Measurements from ENCODE around the gene MDGA2. TPM values are rescaled to one million over a fixed set of nuclear protein-coding genes. Genes with fewer than 3 reads are reported as not detected.
A peak's percentile ranks its signal among the peaks of the same experiment; 100 is the strongest.

The MDGA2 gene
- not detected for total RNA-seq
- not detected for polyA plus RNA-seq
- not detected for total RNA-seq

GRCh38 chr14:47675466-47676314, at the start of gene MDGA2:
MDGA2 (minus strand) TSS chr14:47675605.
- intact Hi-C loops (cut with micrococcal nuclease): no loop called here
- no peak within 1 kb of the TSS for H3K27ac Mint-ChIP-seq
- no peaks in the 10 kb centered on the region for H3K9me3 ChIP-seq (ENCODE audit: control insufficient read depth in 2 of 3, low read length in 3 of 3)
- no peak within 1 kb of the TSS for H3K4me3 ChIP-seq (ENCODE audit: low read length)
- H3K36me3 Mint-ChIP-seq: peaks cover 0 to 4% (median 0%) of the 10 kb centered on the region in 5 donors
- H3K27me3 ChIP-seq (ENCODE audit: control insufficient read depth in 2 of 2, insufficient read depth in 2 of 2, low read length in 2 of 2): no peaks in the 10 kb centered on the region
- peak in 1 of 9 donors; percentile 20 for DNase-seq
- no peaks in the 10 kb centered on the region for H3K36me3 ChIP-seq (ENCODE audit: control insufficient read depth in 2 of 3, insufficient read depth in 3 of 3, low read length in 3 of 3)
- peaks cover 0 to 6% (median 4%) of the 10 kb centered on the region in 7 donors for H3K4me1 Mint-ChIP-seq
- ChIA-PET POLR2A (no interaction called here), CTCF (no interaction called here)
- peaks cover 39 to 52% (median 40%) of the 10 kb centered on the region in 5 donors for H3K27me3 Mint-ChIP-seq
- ATAC-seq: no peak
- H3K9me3 Mint-ChIP-seq: peaks cover 0 to 8% (median 1%) of the 10 kb centered on the region in 11 donors
- no peaks in the 10 kb centered on the region for H3K4me1 ChIP-seq (ENCODE audit: control insufficient read depth in 2 of 2, insufficient read depth in 2 of 2, low read length in 2 of 2)
- no peak within 1 kb of the TSS for H3K27ac ChIP-seq (ENCODE audit: low read depth, low read length)
- H3K4me3 Mint-ChIP-seq: peak within 1 kb of the TSS in 4 of 10 donors; percentile 52 to 63 (median 57)

- CTCF ChIA-PET: no interaction called here
- Histone ChIP-seq H3K36me3 (ENCODE audit: control insufficient read depth in 2 of 3, insufficient read depth in 3 of 3, low read length in 3 of 3) (no peaks in the 10 kb centered on the region), H3K4me1 (ENCODE audit: control insufficient read depth in 2 of 2, insufficient read depth in 2 of 2, low read length in 2 of 2) (no peaks in the 10 kb centered on the region), H3K27me3 (ENCODE audit: control insufficient read depth in 2 of 2, insufficient read depth in 2 of 2, low read length in 2 of 2) (no peaks in the 10 kb centered on the region), H3K4me3 (ENCODE audit: low read length) (no peak overlapping the region), H3K9me3 (ENCODE audit: control insufficient read depth in 2 of 3, low read length in 3 of 3) (no peaks in the 10 kb centered on the region), H3K27ac (ENCODE audit: low read depth, low read length) (no peak overlapping the region)
- Mint-ChIP-seq H3K9me3 (peaks cover 0 to 6% (median 0%) of the 10 kb centered on the region in 11 donors), H3K27ac (no peak overlapping the region), H3K27me3 (no peaks in the 10 kb centered on the region), H3K36me3 (no peaks in the 10 kb centered on the region), H3K4me1 (no peaks in the 10 kb centered on the region), H3K4me3 (no peak overlapping the region)
- POLR2A ChIA-PET: no interaction called here
- intact Hi-C loops (cut with micrococcal nuclease): no loop called here
- no peak for DNase-seq
- ATAC-seq: no peak
Observed at GRCh38 chr14:47722929-47723693, 47.7 kb upstream of the MDGA2 start.

GRCh38 chr14:47720281-47720680, 44.9 kb upstream of the MDGA2 start:
- intact Hi-C loops (cut with micrococcal nuclease): no loop called here
- ATAC-seq: no peak

GRCh38 chr14:47715330-47715729, 39.9 kb upstream of the MDGA2 start:
- Mint-ChIP-seq H3K36me3 (peaks cover 0 to 3% (median 0%) of the 10 kb centered on the region in 5 donors), H3K4me1 (no peaks in the 10 kb centered on the region), H3K4me3 (no peak overlapping the region), H3K27ac (no peak overlapping the region), H3K27me3 (no peaks in the 10 kb centered on the region), H3K9me3 (peaks cover 0 to 19% (median 4%) of the 10 kb centered on the region in 11 donors)
- Histone ChIP-seq H3K36me3 (ENCODE audit: control insufficient read depth in 2 of 3, insufficient read depth in 3 of 3, low read length in 3 of 3) (no peaks in the 10 kb centered on the region), H3K4me1 (ENCODE audit: control insufficient read depth in 2 of 2, insufficient read depth in 2 of 2, low read length in 2 of 2) (no peaks in the 10 kb centered on the region), H3K9me3 (ENCODE audit: control insufficient read depth in 2 of 3, low read length in 3 of 3) (peaks cover 0 to 3% (median 0%) of the 10 kb centered on the region in 3 experiments), H3K27ac (ENCODE audit: low read depth, low read length) (no peak overlapping the region), H3K27me3 (ENCODE audit: control insufficient read depth in 2 of 2, insufficient read depth in 2 of 2, low read length in 2 of 2) (no peaks in the 10 kb centered on the region), H3K4me3 (ENCODE audit: low read length) (no peak overlapping the region)
- ChIA-PET POLR2A (no interaction called here), CTCF (no interaction called here)
- intact Hi-C loops (cut with micrococcal nuclease): no loop called here
- DNase-seq (no peak), ATAC-seq (no peak)

More at GRCh38 chr14:47720281-47720680, 44.9 kb upstream of the MDGA2 start:
- H3K9me3 ChIP-seq (ENCODE audit: control insufficient read depth in 2 of 3, low read length in 3 of 3): peaks cover 0 to 3% (median 0%) of the 10 kb centered on the region in 3 experiments
- H3K27ac ChIP-seq (ENCODE audit: low read depth, low read length): no peak overlapping the region
- H3K4me3 ChIP-seq (ENCODE audit: low read length): no peak overlapping the region
- H3K27me3 ChIP-seq (ENCODE audit: control insufficient read depth in 2 of 2, insufficient read depth in 2 of 2, low read length in 2 of 2): no peaks in the 10 kb centered on the region
- H3K4me1 ChIP-seq (ENCODE audit: control insufficient read depth in 2 of 2, insufficient read depth in 2 of 2, low read length in 2 of 2): no peaks in the 10 kb centered on the region
- Mint-ChIP-seq H3K9me3 (peaks cover 0 to 9% (median 4%) of the 10 kb centered on the region in 11 donors), H3K27ac (no peak overlapping the region), H3K4me1 (no peaks in the 10 kb centered on the region), H3K36me3 (peaks cover 0 to 3% (median 0%) of the 10 kb centered on the region in 5 donors), H3K27me3 (no peaks in the 10 kb centered on the region), H3K4me3 (no peak overlapping the region)
- no peaks in the 10 kb centered on the region for H3K36me3 ChIP-seq (ENCODE audit: control insufficient read depth in 2 of 3, insufficient read depth in 3 of 3, low read length in 3 of 3)
- ChIA-PET CTCF (no interaction called here), POLR2A (no interaction called here)
- no peak for DNase-seq

- no peaks in the 10 kb centered on the region for H3K27me3 Mint-ChIP-seq
- no peaks in the 10 kb centered on the region for H3K27me3 ChIP-seq (ENCODE audit: control insufficient read depth in 2 of 2, insufficient read depth in 2 of 2, low read length in 2 of 2)
- H3K4me3 Mint-ChIP-seq: no peak overlapping the region
- no peak for ATAC-seq
- no peaks in the 10 kb centered on the region for H3K36me3 ChIP-seq (ENCODE audit: control insufficient read depth in 2 of 3, insufficient read depth in 3 of 3, low read length in 3 of 3)
- ChIA-PET CTCF (no interaction called here), POLR2A (no interaction called here)
- peaks cover 0 to 20% (median 2%) of the 10 kb centered on the region in 11 donors for H3K9me3 Mint-ChIP-seq
- no peak overlapping the region for H3K4me3 ChIP-seq (ENCODE audit: low read length)
- no peaks in the 10 kb centered on the region for H3K4me1 ChIP-seq (ENCODE audit: control insufficient read depth in 2 of 2, insufficient read depth in 2 of 2, low read length in 2 of 2)
- no peaks in the 10 kb centered on the region for H3K9me3 ChIP-seq (ENCODE audit: control insufficient read depth in 2 of 3, low read length in 3 of 3)
- no peak overlapping the region for H3K27ac Mint-ChIP-seq
- no peak for DNase-seq
- intact Hi-C loops (cut with micrococcal nuclease): no loop called here
- H3K4me1 Mint-ChIP-seq: no peaks in the 10 kb centered on the region
- no peak overlapping the region for H3K27ac ChIP-seq (ENCODE audit: low read depth, low read length)
- H3K36me3 Mint-ChIP-seq: no peaks in the 10 kb centered on the region
Observed at GRCh38 chr14:47710581-47710980, 35.2 kb upstream of the MDGA2 start.

- no peaks in the 10 kb centered on the region for H3K36me3 Mint-ChIP-seq
- intact Hi-C loops (cut with micrococcal nuclease): no loop called here
- Histone ChIP-seq H3K4me1 (ENCODE audit: control insufficient read depth in 2 of 2, insufficient read depth in 2 of 2, low read length in 2 of 2) (no peaks in the 10 kb centered on the region), H3K27ac (ENCODE audit: low read depth, low read length) (no peak overlapping the region), H3K36me3 (ENCODE audit: control insufficient read depth in 2 of 3, insufficient read depth in 3 of 3, low read length in 3 of 3) (no peaks in the 10 kb centered on the region), H3K4me3 (ENCODE audit: low read length) (no peak overlapping the region), H3K9me3 (ENCODE audit: control insufficient read depth in 2 of 3, low read length in 3 of 3) (no peaks in the 10 kb centered on the region), H3K27me3 (ENCODE audit: control insufficient read depth in 2 of 2, insufficient read depth in 2 of 2, low read length in 2 of 2) (no peaks in the 10 kb centered on the region)
- DNase-seq: no peak
- ChIA-PET CTCF (no interaction called here), POLR2A (no interaction called here)
- H3K4me3 Mint-ChIP-seq: no peak overlapping the region
- ATAC-seq: no peak
- no peaks in the 10 kb centered on the region for H3K27me3 Mint-ChIP-seq
- H3K4me1 Mint-ChIP-seq: no peaks in the 10 kb centered on the region
- peaks cover 0 to 15% (median 3%) of the 10 kb centered on the region in 11 donors for H3K9me3 Mint-ChIP-seq
- no peak overlapping the region for H3K27ac Mint-ChIP-seq
Observed at GRCh38 chr14:47705683-47706082, 30.3 kb upstream of the MDGA2 start.
